GM19328 (cell line): ENCODE measurements around the gene SLC35F4.

Source experiments
- ATAC-seq: cut with Tn5 transposase; IDR thresholded peaks from one replicate; pipeline ENCODE4 v1.9.1; 2021; ENCODE audit warnings: mild to moderate bottlenecking, moderate library complexity; ENCODE audit not compliant: unreplicated experiment

SLC35F4 gene

GRCh38 chr14:57549765-57550420 is 316.0 kb downstream of the SLC35F4 start:
- ATAC-seq = no peak

- no peak for ATAC-seq
Measured at GRCh38 chr14:57549016-57549564, 316.8 kb downstream of the SLC35F4 start.

GRCh38 chr14:57547131-57547530 is 318.8 kb downstream of the SLC35F4 start:
- ATAC-seq = no peak

GRCh38 chr14:57533214-57533613 is 332.7 kb downstream of the SLC35F4 start:
- ATAC-seq = no peak

GRCh38 chr14:57530571-57530970 is 335.3 kb downstream of the SLC35F4 start:
- no peak for ATAC-seq

GRCh38 chr14:57526942-57527341 is 338.9 kb downstream of the SLC35F4 start:
- ATAC-seq = no peak

- ATAC-seq = no peak
Measured at GRCh38 chr14:57519043-57519442, 346.8 kb downstream of the SLC35F4 start.
